Fibroblast of peridontal ligament (primary cell): Measurements from ENCODE around the gene TNS2.

Experiments
- DNase-seq: peaks from one replicate; pipeline ENCODE4 v3.0.0-alpha.2; 2010; ENCODE audit errors: extremely low read depth

Gene TNS2

DNA sequence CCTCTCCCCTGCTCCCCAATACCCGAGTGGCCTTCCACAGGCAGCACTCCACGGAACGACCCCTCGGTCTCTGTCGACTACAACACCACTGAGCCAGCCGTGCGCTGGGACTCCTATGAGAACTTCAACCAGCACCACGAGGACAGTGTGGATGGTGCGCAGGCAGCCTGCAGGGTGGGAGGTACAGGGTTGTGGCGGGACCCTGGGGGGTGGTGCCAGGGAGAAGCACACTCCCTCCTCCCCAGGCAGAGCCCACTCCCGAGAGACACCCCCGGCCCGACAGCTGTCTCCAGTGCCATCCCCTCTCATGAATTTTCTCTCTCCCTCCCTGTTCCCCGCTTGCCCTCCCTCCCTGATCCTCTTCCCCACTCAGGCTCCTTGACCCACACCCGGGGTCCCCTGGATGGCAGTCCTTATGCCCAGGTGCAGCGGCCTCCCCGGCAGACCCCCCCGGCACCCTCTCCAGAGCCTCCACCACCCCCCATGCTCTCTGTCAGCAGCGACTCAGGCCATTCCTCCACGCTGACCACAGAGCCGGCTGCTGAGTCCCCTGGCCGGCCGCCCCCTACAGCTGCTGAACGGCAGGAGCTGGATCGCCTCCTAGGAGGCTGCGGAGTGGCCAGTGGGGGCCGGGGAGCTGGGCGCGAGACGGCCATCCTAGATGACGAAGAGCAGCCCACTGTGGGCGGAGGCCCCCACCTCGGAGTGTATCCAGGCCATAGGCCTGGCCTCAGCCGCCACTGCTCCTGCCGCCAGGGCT lies 9.0 kb downstream of the TNS2 start:
- DNase-seq: no peak

GRCh38 chr12:53059434-53060063 lies 9.7 kb downstream of the TNS2 start:
- no peak for DNase-seq

- DNase-seq: no peak
These were observed 10.3 kb downstream of the TNS2 start for GRCh38 chr12:53060064-53060720.

GRCh38 chr12:53060721-53061276 lies 10.9 kb downstream of the TNS2 start:
- DNase-seq: no peak

DNA sequence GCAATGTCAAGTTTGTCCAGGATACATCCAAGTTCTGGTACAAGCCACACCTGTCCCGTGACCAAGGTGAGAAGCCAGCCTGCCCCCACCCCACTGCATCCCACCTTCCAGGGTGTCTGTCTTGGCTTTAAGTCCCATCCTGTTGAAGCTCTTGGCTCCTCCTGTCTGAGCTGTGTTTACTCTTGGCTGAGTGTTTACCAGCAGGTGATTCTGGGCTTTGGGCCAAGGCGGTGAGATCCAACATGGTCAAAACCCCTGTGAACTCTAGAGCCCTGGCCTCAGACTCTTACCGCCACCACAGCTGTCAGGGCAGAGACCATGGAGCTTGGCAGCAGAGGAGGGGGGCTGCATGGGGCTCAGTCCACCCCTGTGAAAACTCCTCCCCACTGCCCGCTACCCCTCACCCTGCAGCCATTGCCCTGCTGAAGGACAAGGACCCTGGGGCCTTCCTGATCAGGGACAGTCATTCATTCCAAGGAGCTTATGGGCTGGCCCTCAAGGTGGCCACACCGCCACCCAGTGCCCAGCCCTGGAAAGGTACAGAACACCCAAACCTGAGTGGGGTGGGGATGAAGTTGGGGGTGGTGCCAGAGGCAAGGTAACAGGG lies 11.6 kb downstream of the TNS2 start:
- DNase-seq: no peak

- DNase-seq: no peak
These were observed 12.4 kb downstream of the TNS2 start for GRCh38 chr12:53062011-53062961.

GRCh38 chr12:53062977-53063707 lies 13.3 kb downstream of the TNS2 start:
- no peak for DNase-seq

DNA sequence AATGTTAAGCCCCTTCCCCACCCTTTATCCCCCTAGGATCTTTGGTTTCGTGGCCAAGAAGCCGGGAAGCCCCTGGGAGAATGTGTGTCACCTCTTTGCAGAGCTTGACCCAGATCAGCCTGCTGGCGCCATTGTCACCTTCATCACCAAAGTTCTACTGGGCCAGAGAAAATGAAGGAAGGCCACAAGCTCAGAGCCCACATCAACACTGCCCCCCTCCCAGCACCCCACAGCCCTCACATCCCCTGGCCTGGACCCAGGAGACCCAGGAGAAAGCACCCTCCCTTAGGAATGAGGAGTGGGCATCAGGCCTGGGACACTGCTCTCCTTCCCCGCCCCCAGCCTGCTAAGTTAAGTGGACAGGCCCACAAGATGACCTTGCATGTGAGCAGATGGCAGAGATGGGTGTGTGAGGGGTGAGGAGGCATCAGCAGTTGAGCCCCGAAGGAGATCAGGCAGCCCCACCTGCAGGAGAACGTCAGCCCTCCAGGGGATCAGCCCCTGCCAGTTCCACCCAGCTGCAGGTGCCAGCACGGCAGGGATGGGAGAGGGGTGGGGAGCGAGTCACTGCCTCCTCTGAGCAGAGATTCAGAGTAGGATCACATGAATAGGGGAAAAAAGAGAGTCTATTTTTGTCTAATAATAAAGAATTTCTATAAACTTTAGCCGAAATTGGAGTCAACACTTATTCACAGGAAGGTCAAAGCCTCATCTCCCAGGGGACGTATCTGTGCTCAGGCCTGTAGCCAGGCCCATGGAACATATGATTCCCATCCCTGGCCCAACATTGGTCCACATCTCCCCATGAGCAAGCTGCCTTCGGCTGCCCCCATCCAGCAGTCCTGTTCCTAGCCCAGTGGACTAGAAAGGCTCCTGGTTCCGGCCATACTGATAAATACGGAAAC lies 14.1 kb downstream of the TNS2 start:
- peak; percentile 94 for DNase-seq

- no peak for DNase-seq
These were observed 15.0 kb downstream of the TNS2 start for GRCh38 chr12:53064613-53065436.

DNA sequence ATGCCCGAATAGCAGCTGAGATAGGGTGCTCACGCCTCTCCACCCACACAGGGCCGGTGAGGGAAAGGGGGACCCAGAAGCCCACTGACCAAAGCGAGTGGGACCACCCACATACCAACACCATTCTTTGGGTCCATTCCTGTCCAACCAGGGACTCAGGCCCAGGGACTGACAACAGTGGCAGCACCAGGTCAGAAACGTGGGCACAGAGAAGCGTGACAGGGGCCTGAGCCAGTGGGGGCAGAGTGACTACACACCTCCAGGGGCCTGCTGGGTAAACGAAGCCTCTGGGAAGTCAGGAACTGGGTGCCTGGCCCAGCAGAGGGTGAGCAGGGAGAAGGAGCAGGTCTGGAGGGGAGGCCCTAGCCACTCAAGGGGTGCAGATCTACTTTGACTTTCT lies 15.6 kb downstream of the TNS2 start:
- no peak for DNase-seq

DNA sequence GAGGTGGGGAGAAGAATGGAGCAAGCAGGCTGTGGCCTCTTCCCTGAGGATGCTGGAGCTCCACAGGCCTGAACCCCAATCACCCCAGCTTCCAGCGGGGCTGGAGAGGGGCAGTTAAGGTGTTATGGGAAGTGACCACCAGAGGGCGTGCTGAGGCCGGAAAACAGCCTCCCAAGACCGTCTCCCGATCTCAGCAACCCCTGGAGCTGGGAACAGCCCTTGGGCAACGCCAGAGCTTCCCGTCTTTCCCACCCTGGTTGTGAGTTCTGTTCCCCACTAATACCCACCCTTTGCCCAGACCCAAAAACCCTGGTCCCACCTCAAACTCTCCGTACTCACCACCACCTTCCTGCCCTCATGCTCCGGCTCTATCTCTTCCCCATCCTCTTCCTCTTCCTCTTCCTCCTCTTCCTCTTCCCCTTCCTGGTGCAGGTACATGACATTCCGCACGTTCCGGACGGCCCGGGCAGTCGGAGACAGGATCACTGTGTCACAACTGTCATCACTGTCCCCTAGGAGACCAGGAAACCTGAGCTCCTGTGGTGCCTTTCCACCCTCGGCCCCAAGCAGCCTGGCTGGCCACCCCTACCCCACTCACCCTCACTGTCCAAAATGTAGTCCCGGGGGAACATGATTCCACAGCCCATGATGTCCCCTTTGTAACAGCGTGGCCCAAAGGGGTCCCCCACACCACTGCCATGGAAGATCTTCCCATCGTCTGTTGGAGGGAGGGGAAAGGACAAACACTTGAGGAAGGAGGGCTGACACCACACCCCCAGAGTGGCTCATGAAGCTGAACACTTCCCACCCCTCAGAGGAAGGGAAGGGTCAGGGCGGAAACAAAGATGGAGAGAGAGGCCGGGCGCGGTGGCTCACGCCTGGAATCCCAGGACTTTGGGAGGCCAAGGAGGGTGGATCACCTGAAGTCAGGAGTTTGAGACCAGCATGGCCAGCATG lies 16.4 kb downstream of the TNS2 start:
- DNase-seq: peak; percentile 86

- no peak for DNase-seq
These were observed 17.5 kb downstream of the TNS2 start for GRCh38 chr12:53067074-53067992.

- no peak for DNase-seq
These were observed 18.3 kb downstream of the TNS2 start for GRCh38 chr12:53067993-53068770.

DNA sequence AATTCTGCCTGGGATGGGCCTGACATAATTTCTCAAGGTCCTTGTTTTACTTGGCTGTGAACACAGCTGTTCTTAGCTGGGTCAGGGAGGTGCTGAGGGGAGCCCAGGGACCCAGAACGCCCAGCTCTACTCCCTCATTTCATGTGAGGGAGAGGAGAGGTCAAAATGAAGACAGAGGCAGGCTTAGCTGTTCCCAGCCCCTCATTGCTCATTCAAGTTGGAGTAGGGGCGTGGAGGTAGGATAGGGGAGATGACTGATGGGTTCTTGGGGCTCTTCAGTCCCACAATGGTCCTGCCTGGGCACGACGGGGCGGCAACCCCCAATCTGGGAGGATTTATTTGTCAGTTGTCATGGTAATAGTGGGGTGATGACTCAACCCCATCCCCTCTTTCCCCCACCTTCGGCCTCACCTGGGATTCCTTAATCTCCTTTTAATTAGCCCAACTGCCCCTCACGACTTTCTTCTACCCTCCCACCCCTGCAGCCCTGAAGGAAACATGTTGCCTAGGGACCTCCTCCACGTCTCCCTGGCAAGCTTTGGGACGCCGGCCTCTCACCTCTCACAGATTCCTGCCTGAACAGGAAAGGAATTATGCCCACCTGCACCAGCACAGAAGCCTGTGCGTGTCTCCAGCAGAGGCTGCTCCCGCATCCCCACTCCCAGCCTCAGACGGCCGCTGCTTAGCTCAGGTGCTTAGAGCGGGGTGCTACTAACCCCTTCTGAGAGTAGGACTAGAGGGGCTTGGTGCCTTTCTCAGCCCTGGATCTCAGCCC lies 19.1 kb downstream of the TNS2 start:
- no peak for DNase-seq
